ENCODE measurements around the gene NAA30.

GRCh38 chr14:57435923-57436322 is 45.5 kb downstream of the NAA30 start:
- TF ChIP-seq POLR2A (IDR thresholded peaks at IDR 0.05) (no peak), POLR2AphosphoS5 (IDR thresholded peaks at IDR 0.05) (no peak), CTCF (IDR thresholded peaks at IDR 0.05) (no peak)
